ENCODE data around the gene TMCC1. TPM values are rescaled to one million over a fixed set of nuclear protein-coding genes. Genes with fewer than 3 reads are reported as not detected.
A peak's percentile ranks its signal among the peaks of the same experiment; 100 is the strongest.

TMCC1 gene
- total and polyA plus RNA-seq, 2 donors (not counting 3 experiments of a cell fraction or from before 2014, with no cell fraction given) = 17.4 to 38.4 TPM

DNA sequence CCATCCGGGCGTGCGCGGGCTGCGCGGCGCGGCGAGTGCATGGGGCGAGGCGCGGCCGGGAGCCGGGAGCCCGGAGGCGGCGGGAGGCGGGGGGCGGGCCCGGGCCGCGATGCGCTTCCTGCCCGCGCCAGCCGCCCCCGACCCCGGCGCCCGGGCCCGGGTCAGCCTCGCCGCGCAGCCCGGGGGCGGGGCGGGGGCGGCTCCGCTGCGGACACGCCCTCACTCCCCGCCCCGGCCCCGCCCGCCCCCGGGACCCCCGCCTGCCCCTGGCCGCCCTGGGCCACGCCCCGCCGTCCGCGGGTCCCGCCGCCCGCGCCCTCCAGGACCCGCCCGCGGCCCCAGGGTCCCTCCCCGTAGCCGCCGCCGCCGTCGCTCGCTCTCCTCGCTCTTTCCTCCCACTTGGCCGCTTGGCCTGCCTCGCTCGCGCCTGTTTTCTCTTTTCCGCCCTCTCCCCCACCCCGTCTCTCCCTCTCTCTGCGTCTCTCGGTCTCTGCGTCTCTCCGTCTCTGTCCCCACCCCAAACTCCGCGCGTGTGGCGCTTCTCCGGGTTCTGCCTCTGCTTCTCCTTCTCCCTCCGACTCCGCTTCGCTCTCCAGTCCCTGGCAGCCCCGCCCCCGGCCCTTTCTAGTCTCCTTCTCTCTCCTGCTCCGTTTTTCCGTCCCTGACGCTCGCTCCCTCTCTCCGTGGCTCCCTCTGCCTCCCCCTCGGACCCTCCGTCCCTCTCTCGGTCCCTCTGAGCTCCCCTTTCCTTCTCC is 286.7 kb downstream of the TMCC1 start, which contains the start of gene PLXND1:
PLXND1 (minus strand) TSS at position 41 of the 755 bp plus-strand sequence; CDS start at position 4, 37 bp downstream.
- H3K27ac ChIP-seq (ENCODE audit: insufficient read depth, low read depth, low read length) = peak within 1 kb of the TSS; percentile 85
- peak within 1 kb of the TSS; percentile 76 for H3K9ac ChIP-seq (replicated peaks; ENCODE audit: extremely low read depth, insufficient read depth, low read length)
- H3K4me2 ChIP-seq (ENCODE audit: insufficient read depth, low read length) = peak within 1 kb of the TSS; percentile 15
- DNase-seq (ENCODE audit: low read depth, low spot score) = peak; percentile 81
- intact Hi-C loops (cut with micrococcal nuclease) = loop anchor here (1.0 to 2.0 kb wide), 2 partner anchors 8 to 14 kb away; no protein-coding TSS in a partner anchor
- dilution Hi-C loops (cut with MboI; ENCODE audit: extremely low pct_ligation_motif_present, low sequenced_read_pairs) = no loop called here
- TF ChIP-seq JUN (IDR thresholded peaks at IDR 0.05; ENCODE audit: borderline replicate concordance, insufficient read depth, insufficient read length, low read depth) (no peak), MYC (IDR thresholded peaks at IDR 0.05; ENCODE audit: low read depth, low read length) (no peak), POLR2AphosphoS5 (IDR thresholded peaks at IDR 0.05; ENCODE audit: insufficient read depth, low read depth, low read length) (peak; percentile 87), EZH2 (IDR thresholded peaks at IDR 0.05; ENCODE audit: borderline replicate concordance, low read depth, low read length, severe bottlenecking) (no peak), POLR2A (IDR thresholded peaks at IDR 0.05; ENCODE audit: low read depth, low read length) (peak; percentile 79), FOS (IDR thresholded peaks at IDR 0.05; ENCODE audit: borderline replicate concordance, insufficient read depth, low read length) (no peak), GATA2 (IDR thresholded peaks at IDR 0.05; ENCODE audit: insufficient read depth, insufficient read length, low read depth, low read length) (no peak)
- TF ChIP-seq, protein P1, sequence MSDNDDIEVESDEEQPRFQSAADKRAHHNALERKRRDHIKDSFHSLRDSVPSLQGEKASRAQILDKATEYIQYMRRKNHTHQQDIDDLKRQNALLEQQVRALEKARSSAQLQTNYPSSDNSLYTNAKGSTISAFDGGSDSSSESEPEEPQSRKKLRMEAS (IDR thresholded peaks at IDR 0.05; ENCODE audit: insufficient read depth, insufficient read length) = no peak
- TF ChIP-seq, protein P2, sequence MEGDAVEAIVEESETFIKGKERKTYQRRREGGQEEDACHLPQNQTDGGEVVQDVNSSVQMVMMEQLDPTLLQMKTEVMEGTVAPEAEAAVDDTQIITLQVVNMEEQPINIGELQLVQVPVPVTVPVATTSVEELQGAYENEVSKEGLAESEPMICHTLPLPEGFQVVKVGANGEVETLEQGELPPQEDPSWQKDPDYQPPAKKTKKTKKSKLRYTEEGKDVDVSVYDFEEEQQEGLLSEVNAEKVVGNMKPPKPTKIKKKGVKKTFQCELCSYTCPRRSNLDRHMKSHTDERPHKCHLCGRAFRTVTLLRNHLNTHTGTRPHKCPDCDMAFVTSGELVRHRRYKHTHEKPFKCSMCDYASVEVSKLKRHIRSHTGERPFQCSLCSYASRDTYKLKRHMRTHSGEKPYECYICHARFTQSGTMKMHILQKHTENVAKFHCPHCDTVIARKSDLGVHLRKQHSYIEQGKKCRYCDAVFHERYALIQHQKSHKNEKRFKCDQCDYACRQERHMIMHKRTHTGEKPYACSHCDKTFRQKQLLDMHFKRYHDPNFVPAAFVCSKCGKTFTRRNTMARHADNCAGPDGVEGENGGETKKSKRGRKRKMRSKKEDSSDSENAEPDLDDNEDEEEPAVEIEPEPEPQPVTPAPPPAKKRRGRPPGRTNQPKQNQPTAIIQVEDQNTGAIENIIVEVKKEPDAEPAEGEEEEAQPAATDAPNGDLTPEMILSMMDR (IDR thresholded peaks at IDR 0.05; ENCODE audit: extremely low read depth in 1 of 2, insufficient read depth in 1 of 2, low read depth in 1 of 2, low read length in 2 of 2) = no peak
- H3K4me1 ChIP-seq (ENCODE audit: control insufficient read depth, extremely low read depth, insufficient read depth, low read length) = peaks cover 54% of the 10 kb centered on the region
- no peaks in the 10 kb centered on the region for H3K9me3 ChIP-seq (replicated peaks; ENCODE audit: control insufficient read depth, insufficient read depth, low read length)
- ChIA-PET CTCF (interaction anchor here (1.6 to 4.0 kb wide), 6 partner anchors 10 to 117 kb away, joined by 9 to 33 read pairs (median 14); no protein-coding TSS in a partner anchor), POLR2A (interaction anchor here (0.6 kb wide), 1 partner anchor 15 kb away, joined by 3 read pairs; no protein-coding TSS in a partner anchor)
- BruUV-seq (replicated peaks) = no TSS peak
- H3K9me1 ChIP-seq (replicated peaks; ENCODE audit: control insufficient read depth, extremely low read depth, insufficient read depth, low read length) = no peaks in the 10 kb centered on the region
- no peaks in the 10 kb centered on the region for H3K36me3 ChIP-seq (ENCODE audit: control insufficient read depth in 2 of 2, extremely low read depth in 1 of 2, insufficient read depth in 2 of 2, low read length in 2 of 2)
- FAIRE-seq = peak; percentile 86
- H2AFZ ChIP-seq (ENCODE audit: low read depth, low read length) = no peak within 1 kb of the TSS
- peaks cover 45% of the 10 kb centered on the region for H3K79me2 ChIP-seq (ENCODE audit: control insufficient read depth, insufficient read depth, low read length)
- H3K4me3 ChIP-seq (replicated peaks in 1 of 3; ENCODE audit: insufficient read depth in 1 of 3, low read depth in 1 of 3, low read length in 3 of 3) = peak within 1 kb of the TSS; percentile 36 to 87 (median 63)
- no peaks in the 10 kb centered on the region for H4K20me1 ChIP-seq (replicated peaks; ENCODE audit: control insufficient read depth, extremely low read depth, insufficient read depth, low read length)
- H3K27me3 ChIP-seq (ENCODE audit: control insufficient read depth in 2 of 2, insufficient read depth in 2 of 2, low read length in 2 of 2) = no peaks in the 10 kb centered on the region
